Pulmonary artery endothelial cell (primary cell): ENCODE measurements around the gene RIT2. TPM values are rescaled to one million over a fixed set of nuclear protein-coding genes. Genes with fewer than 3 reads are reported as not detected.

Experiments
- total RNA-seq: library from RNA; depleted of rRNA; stranded (reverse); fragments of >200 nt; gene quantifications from 2 replicates; pipeline ENCODE4 v1.2.3, GENCODE V29; 2014

Gene RIT2
- total RNA-seq, 1 donor from 2014 or later, result not detected

Other genes starting within 250 kb of the RIT2 start
- not detected in 2 replicates for gene SYT4, start 161.8 kb upstream of the RIT2 start, total RNA-seq